ENCODE results near the gene SLC18A3. TPM values are rescaled to one million over a fixed set of nuclear protein-coding genes. Genes with fewer than 3 reads are reported as not detected.

Gene SLC18A3
- total RNA-seq, 3 donors from 2014 or later, result not detected

- DNase-seq (ENCODE audit: low spot score in 2 of 2), result no peak
- H3K36me3 ChIP-seq, result no peaks in the 10 kb centered on the region
Measured at GRCh38 chr10:49577182-49577925, 32.8 kb upstream of the SLC18A3 start.

DNA sequence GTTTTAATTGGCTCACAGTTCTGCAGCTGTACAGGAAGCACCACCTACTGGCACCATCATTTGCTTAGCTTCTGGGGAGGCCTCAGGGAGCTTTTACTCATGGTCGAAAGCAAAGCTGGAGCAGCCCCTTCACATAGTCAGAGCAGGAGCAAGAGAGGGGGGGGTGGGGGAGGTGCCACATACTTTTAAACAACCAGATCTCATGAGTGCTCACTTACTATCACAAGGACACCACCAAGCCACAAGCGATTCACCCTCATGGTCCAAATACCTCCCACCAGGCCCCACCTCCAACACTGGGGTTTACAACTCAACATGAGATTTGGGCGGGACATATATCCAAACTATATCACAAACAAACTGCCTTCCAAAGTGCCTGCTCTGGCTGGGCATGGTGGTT, 31.7 kb upstream of the SLC18A3 start:
- H3K36me3 ChIP-seq, result no peaks in the 10 kb centered on the region
- no peak overlapping the region for H3K4me3 ChIP-seq
- no peaks in the 10 kb centered on the region for H3K4me1 ChIP-seq
- TF ChIP-seq POLR2A (IDR thresholded peaks at IDR 0.05), result no peak
- no peak for TF ChIP-seq CTCF (IDR thresholded peaks at IDR 0.05)
- DNase-seq (ENCODE audit: low spot score in 2 of 2), result no peak
- intact Hi-C loops (cut with DNase I; ENCODE audit: low total_unique reads), result no loop called here
- H3K27ac ChIP-seq, result no peak overlapping the region
- H3K27me3 ChIP-seq, result no peaks in the 10 kb centered on the region
- H3K9me3 ChIP-seq, result no peaks in the 10 kb centered on the region

More at GRCh38 chr10:49577182-49577925, 32.8 kb upstream of the SLC18A3 start:
- intact Hi-C loops (cut with DNase I; ENCODE audit: low total_unique reads), result no loop called here
- no peaks in the 10 kb centered on the region for H3K9me3 ChIP-seq
- TF ChIP-seq CTCF (IDR thresholded peaks at IDR 0.05), result no peak
- TF ChIP-seq POLR2A (IDR thresholded peaks at IDR 0.05), result no peak
- no peak for TF ChIP-seq POLR2AphosphoS5 (IDR thresholded peaks at IDR 0.05)
- H3K4me1 ChIP-seq, result no peaks in the 10 kb centered on the region
- no peak overlapping the region for H3K4me3 ChIP-seq
- no peaks in the 10 kb centered on the region for H3K27me3 ChIP-seq
- H3K27ac ChIP-seq, result no peak overlapping the region

DNA sequence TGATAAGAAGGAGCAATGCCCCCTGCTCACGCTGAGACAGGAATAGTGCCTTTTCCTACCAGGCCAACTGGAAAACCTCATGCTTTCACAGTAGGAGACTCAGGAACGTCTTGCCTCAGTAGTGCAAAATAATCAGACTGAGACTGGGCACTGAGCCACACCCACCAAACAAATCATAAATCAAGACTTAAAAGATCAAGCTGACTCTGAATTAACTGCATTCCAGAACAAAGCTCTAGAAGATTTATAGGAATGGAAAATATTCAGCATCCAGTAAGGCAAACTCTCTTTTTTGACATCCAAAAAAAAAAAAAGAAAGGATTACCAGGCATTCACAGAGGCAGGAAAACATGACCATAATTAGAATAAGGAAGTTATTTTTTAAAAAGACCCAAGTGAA, 30.5 kb upstream of the SLC18A3 start:
- H3K27ac ChIP-seq, result no peak overlapping the region
- intact Hi-C loops (cut with DNase I; ENCODE audit: low total_unique reads), result no loop called here
- no peaks in the 10 kb centered on the region for H3K27me3 ChIP-seq
- no peaks in the 10 kb centered on the region for H3K36me3 ChIP-seq
- no peaks in the 10 kb centered on the region for H3K4me1 ChIP-seq
- no peak overlapping the region for H3K4me3 ChIP-seq
- DNase-seq (ENCODE audit: low spot score in 2 of 2), result no peak
- TF ChIP-seq CTCF (IDR thresholded peaks at IDR 0.05), result no peak
- no peak for TF ChIP-seq POLR2A (IDR thresholded peaks at IDR 0.05)
- no peaks in the 10 kb centered on the region for H3K9me3 ChIP-seq

DNA sequence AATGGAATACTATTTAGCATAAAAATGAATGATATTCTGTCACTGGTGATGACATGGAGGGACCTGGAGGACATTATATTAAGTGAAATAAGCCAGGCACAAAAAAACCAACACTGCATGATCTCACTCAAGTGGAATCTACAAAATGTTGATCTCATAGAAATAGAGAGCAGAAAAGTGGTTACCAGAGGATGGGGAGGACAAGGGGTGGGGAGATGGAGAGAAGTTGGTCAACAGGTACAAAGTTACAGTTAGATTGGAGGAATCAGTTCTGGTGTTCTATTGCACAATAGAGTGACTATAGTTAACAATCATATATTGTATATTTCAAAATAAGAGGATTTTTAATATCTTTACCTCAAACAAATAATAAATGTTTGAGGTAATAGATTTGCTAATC, 24.7 kb upstream of the SLC18A3 start:
- intact Hi-C loops (cut with DNase I; ENCODE audit: low total_unique reads), result no loop called here
- TF ChIP-seq POLR2AphosphoS5 (IDR thresholded peaks at IDR 0.05), result no peak
- TF ChIP-seq CTCF (IDR thresholded peaks at IDR 0.05), result no peak
- TF ChIP-seq POLR2A (IDR thresholded peaks at IDR 0.05), result no peak
- DNase-seq (ENCODE audit: low spot score in 2 of 2), result no peak
- no peaks in the 10 kb centered on the region for H3K36me3 ChIP-seq
- H3K9me3 ChIP-seq, result no peaks in the 10 kb centered on the region
- H3K27me3 ChIP-seq, result no peaks in the 10 kb centered on the region
- no peaks in the 10 kb centered on the region for H3K4me1 ChIP-seq
- no peak overlapping the region for H3K27ac ChIP-seq
- H3K4me3 ChIP-seq, result no peak overlapping the region

- intact Hi-C loops (cut with DNase I; ENCODE audit: low total_unique reads), result no loop called here
- H3K9me3 ChIP-seq, result no peaks in the 10 kb centered on the region
- TF ChIP-seq POLR2A (IDR thresholded peaks at IDR 0.05), result no peak
- no peak for TF ChIP-seq POLR2AphosphoS5 (IDR thresholded peaks at IDR 0.05)
- H3K27me3 ChIP-seq, result peaks cover 0 to 5% of the 10 kb centered on the region in 2 donors
- no peak overlapping the region for H3K27ac ChIP-seq
- no peaks in the 10 kb centered on the region for H3K36me3 ChIP-seq
- H3K4me1 ChIP-seq, result no peaks in the 10 kb centered on the region
- H3K4me3 ChIP-seq, result no peak overlapping the region
- no peak for DNase-seq (ENCODE audit: low spot score in 2 of 2)
Measured at GRCh38 chr10:49587981-49588380, 22.1 kb upstream of the SLC18A3 start.

Measured in breast epithelium (tissue), 4 donors.